GM12878 (cell line): Measurements from ENCODE around the gene ZNF668. TPM values are rescaled to one million over a fixed set of nuclear protein-coding genes. Genes with fewer than 3 reads are reported as not detected.

Experiments
- ATAC-seq: fragments of 200-7000 bp; cut with Tn5 transposase; 3 replicates; pipeline ENCODE4 v1.9.1; 2020; ENCODE audit warnings: mild to moderate bottlenecking, moderate library complexity
- BruUV-seq: library from RNA; stranded (reverse); fragments of 400-500 nt; replicated peaks from 2 replicates; lab custom pipeline; 2021; lab: Mats Ljungman, UMichigan
- CTCF ChIA-PET: fragments of 300-600 bp; sonication (Branson Sonifier 250); formaldehyde crosslinking; extraction: SDS; loops from one replicate; lab custom pipeline; 2021; ENCODE audit warnings: inconsistent platforms; lab: Yijun Ruan, JAX
- POLR2A ChIA-PET: fragments of 350-600 bp; formaldehyde crosslinking; extraction: SDS; loops from one replicate; lab custom pipeline; 2021; ENCODE audit warnings: inconsistent platforms; lab: Charles Lee
- RAD21 ChIA-PET: fragments of 300-600 bp; sonication (Branson Sonifier 250); formaldehyde crosslinking; loops from one replicate; lab custom pipeline; 2023; ENCODE audit warnings: antibody characterized with exemption; ENCODE audit not compliant: unreplicated experiment; lab: Charles Lee
- SMC1A ChIA-PET: fragments of 300-600 bp; sonication (Branson Sonifier 250); formaldehyde crosslinking; loops from one replicate; lab custom pipeline; 2023; ENCODE audit not compliant: unreplicated experiment, uncharacterized antibody; lab: Charles Lee
- DNase-seq: peaks from one replicate; pipeline ENCODE4 v3.0.0-alpha.2; 2011; ENCODE audit warnings: low read depth, low spot score
- FAIRE-seq: peaks from 3 replicates; lab custom pipeline; 2011; peaks lifted over from hg19 to GRCh38; lab: Jason Lieb, UNC
- H2AFZ ChIP-seq: 2 replicates; pipeline ENCODE4 v1.6.0; 2011; ENCODE audit warnings: low read depth, low read length, control low read depth; ENCODE audit not compliant: control insufficient read depth
- H3K27ac ChIP-seq: 2 replicates; pipeline ENCODE4 v1.5.1; 2011; ENCODE audit warnings: control low read depth; ENCODE audit not compliant: control insufficient read depth, insufficient read depth
- H3K27me3 ChIP-seq, 2 experiments: replicated peaks in 1 of 2; 2 replicates each; pipeline versions ENCODE4 v1.6.0 to v1.6.1; 2011; ENCODE audit warnings: low read length in 1 of 2; ENCODE audit not compliant: control insufficient read depth in 2 of 2, insufficient read depth in 2 of 2
- H3K36me3 ChIP-seq, 2 experiments: 2 replicates each; pipeline ENCODE4 v1.5.1; 2011; ENCODE audit warnings: low read length in 1 of 2; ENCODE audit not compliant: control insufficient read depth in 2 of 2, insufficient read depth in 2 of 2
- H3K4me1 ChIP-seq: 2 replicates; pipeline ENCODE4 v1.6.1; 2011; ENCODE audit warnings: mild to moderate bottlenecking, low read length, moderate library complexity, mixed read lengths; ENCODE audit not compliant: control insufficient read depth, insufficient read depth
- H3K4me2 ChIP-seq: 2 replicates; pipeline ENCODE4 v1.6.0; 2011; ENCODE audit warnings: control low read depth; ENCODE audit not compliant: control insufficient read depth, insufficient read depth
- H3K4me3 ChIP-seq: fragments of 200-600 bp; sonication (generic); 2 replicates; pipeline ENCODE4 v1.5.1; 2016
- H3K79me2 ChIP-seq: 2 replicates; pipeline ENCODE4 v1.6.0; 2011; ENCODE audit warnings: low read length; ENCODE audit not compliant: control insufficient read depth, insufficient read depth
- H3K9ac ChIP-seq: 2 replicates; pipeline ENCODE4 v1.8.0; 2011; ENCODE audit warnings: low read length, control low read depth, mixed read lengths; ENCODE audit not compliant: control insufficient read depth, insufficient read depth
- H3K9me3 ChIP-seq: replicated peaks from 3 replicates; pipeline ENCODE4 v1.5.1; 2011; ENCODE audit warnings: mild to moderate bottlenecking, low read length; ENCODE audit not compliant: control insufficient read depth, insufficient read depth
- H4K20me1 ChIP-seq: 2 replicates; pipeline ENCODE4 v1.6.0; 2011; ENCODE audit not compliant: control insufficient read depth, insufficient read depth
- BRCA1 ChIP-seq: IDR thresholded peaks from 2 replicates; pipeline ENCODE4 v1.6.1; 2011; ENCODE audit warnings: low read depth, low read length, improper control_type of control experiment
- FOXK2 ChIP-seq: fragments of 450-650 bp; IDR thresholded peaks from 2 replicates; pipeline ENCODE4 v1.6.1; 2017; ENCODE audit warnings: mild to moderate bottlenecking, moderate library complexity
- HDAC2 ChIP-seq: fragments of 200-600 bp; sonication (generic); IDR thresholded peaks from 2 replicates; pipeline ENCODE4 v1.6.1; 2017
- HDGF ChIP-seq: fragments of 450-650 bp; IDR thresholded peaks from 2 replicates; pipeline ENCODE4 v1.6.1; 2016; ENCODE audit warnings: antibody characterized with exemption
- IRF4 ChIP-seq: IDR thresholded peaks from 2 replicates; pipeline ENCODE4 v1.6.1; 2011; ENCODE audit warnings: low read depth, low read length
- KDM1A ChIP-seq: fragments of 200-600 bp; sonication (generic); IDR thresholded peaks from 2 replicates; pipeline ENCODE4 v1.6.1; 2016; ENCODE audit warnings: borderline replicate concordance
- MTA3 ChIP-seq: IDR thresholded peaks from 2 replicates; pipeline ENCODE4 v1.6.1; 2012; ENCODE audit warnings: low read length, inconsistent platforms, borderline replicate concordance
- NFYA ChIP-seq: IDR thresholded peaks from 2 replicates; pipeline ENCODE4 v1.6.1; 2011; ENCODE audit warnings: low read depth, mild to moderate bottlenecking, low read length, improper control_type of control experiment, borderline replicate concordance
- RB1 ChIP-seq: fragments of 450-650 bp; formaldehyde crosslinking; IDR thresholded peaks from 2 replicates; pipeline ENCODE4 v1.6.1; 2017; ENCODE audit warnings: mild to moderate bottlenecking, borderline replicate concordance
- SUZ12 ChIP-seq: fragments of 200-600 bp; sonication (generic); IDR thresholded peaks from one replicate; pipeline ENCODE4 v1.6.1; 2018; ENCODE audit warnings: antibody characterized with exemption, mild to moderate bottlenecking; ENCODE audit not compliant: unreplicated experiment
- TBL1XR1 ChIP-seq: IDR thresholded peaks from 2 replicates; pipeline ENCODE4 v1.6.1; 2012; ENCODE audit warnings: low read depth, low read length, improper control_type of control experiment
- USF1 ChIP-seq: IDR thresholded peaks from 2 replicates; pipeline ENCODE4 v1.6.1; 2011; ENCODE audit warnings: borderline replicate concordance, low read depth, mild to moderate bottlenecking, moderate library complexity, mixed read lengths, low read length; ENCODE audit not compliant: insufficient read depth; ENCODE audit errors: extremely low read length
- ZNF274 ChIP-seq: IDR thresholded peaks from one replicate; pipeline ENCODE4 v1.8.0; 2011; ENCODE audit not compliant: insufficient read length, insufficient read depth
- WGBS: methylation state at CpG from one replicate; pipeline ENCODE4 v1.1.6; 2016; ENCODE audit warnings: low lambda C conversion rate; ENCODE audit not compliant: insufficient replicate concordance, insufficient coverage; ENCODE audit errors: missing lambda C conversion rate; 5-methylcytosine and 5-hydroxymethylcytosine counted together
- in situ Hi-C: fragments of 300-500 bp; cut with MboI; formaldehyde crosslinking; loops from 9 replicates; pipeline ENCODE4 v1.14.3; 2018; ENCODE audit warnings: mixed read lengths
- intact Hi-C: fragments of 100-400 bp; cut with micrococcal nuclease; formaldehyde crosslinking; loops from one replicate; pipeline ENCODE4 v1.14.2; 2022; ENCODE audit not compliant: unreplicated experiment
- polyA plus RNA-seq, 11 experiments: library from polyadenylated mRNA; depleted of rRNA in 4 of 11; unstranded in 6 of 11; stranded (reverse) in 5 of 11; fragments of >200 nt; fragmentation: Nextera tagmentation in 4 of 11; fragmentation: Illumina TruSeq in 1 of 11; extraction: Ambion mirVana in 4 of 11; extraction: Trizol in 1 of 11; gene quantifications; 1 replicate in 1 of 11; 2 replicates in 10 of 11; pipeline versions ENCODE4 v1.2.1 to v1.2.3, GENCODE V29; 2011 to 2016; ENCODE audit warnings: inconsistent platforms in 2 of 11, missing spikeins in 2 of 11, low read depth in 1 of 11
- total RNA-seq, 4 experiments: library from RNA; depleted of rRNA in 3 of 4; stranded (reverse); fragments of >200 nt in 3 of 4; fragmentation: Illumina TruSeq in 1 of 4; extraction: Trizol in 1 of 4; gene quantifications; 2 replicates each; pipeline versions ENCODE4 v1.2.1 to v1.2.3, GENCODE V29; 2013 to 2021
- TF ChIP-seq, protein P1 (sequence below): fragments of 450-650 bp; IDR thresholded peaks from 2 replicates; pipeline ENCODE4 v1.6.1; 2017; ENCODE audit warnings: mild to moderate bottlenecking
- TF ChIP-seq, protein P2 (sequence below): fragments of 450-650 bp; IDR thresholded peaks from 2 replicates; pipeline ENCODE4 v1.6.1; 2018; ENCODE audit warnings: mild to moderate bottlenecking, low read depth, moderate library complexity; ENCODE audit not compliant: partially characterized antibody

The ZNF668 gene
- total and polyA plus RNA-seq, 10 of the 15 experiments (the other 5 are each of a cell fraction or from before 2014, with no cell fraction given): 0.05 to 20.7 (median 10.0) TPM; not detected in 1

DNA sequence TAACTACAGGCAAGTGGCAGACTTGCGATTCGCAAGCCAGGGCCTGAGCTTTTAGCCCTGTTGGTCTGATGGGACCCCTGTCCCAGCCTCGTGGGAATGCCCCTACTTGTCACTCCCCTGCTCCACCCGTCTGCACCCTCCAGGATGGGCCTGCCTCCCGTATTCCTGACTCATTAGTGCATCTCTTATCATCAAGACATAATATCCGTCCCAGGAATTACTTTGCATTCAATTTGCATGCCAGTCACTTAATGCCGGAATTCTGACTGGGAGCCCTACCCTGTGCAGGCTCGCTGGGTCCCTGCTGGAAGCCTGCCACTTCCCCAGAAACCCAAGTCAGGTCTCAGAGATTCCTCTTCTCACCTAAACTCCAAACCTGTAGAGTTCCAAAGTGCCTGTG is 11.4 kb upstream of the ZNF668 start:
- 49% methylated on average over 8 of the region's 8 CpGs for WGBS
- H3K79me2 ChIP-seq: no peaks in the 10 kb centered on the region
- no peak overlapping the region for H3K4me3 ChIP-seq
- CTCF ChIA-PET: interaction anchor here (1.2 kb wide), 1 partner anchor 100 kb away, joined by 3 read pairs; the partner anchor contains the start of gene HSD3B7
- no peaks in the 10 kb centered on the region for H3K9me3 ChIP-seq
- TF ChIP-seq, protein P1, sequence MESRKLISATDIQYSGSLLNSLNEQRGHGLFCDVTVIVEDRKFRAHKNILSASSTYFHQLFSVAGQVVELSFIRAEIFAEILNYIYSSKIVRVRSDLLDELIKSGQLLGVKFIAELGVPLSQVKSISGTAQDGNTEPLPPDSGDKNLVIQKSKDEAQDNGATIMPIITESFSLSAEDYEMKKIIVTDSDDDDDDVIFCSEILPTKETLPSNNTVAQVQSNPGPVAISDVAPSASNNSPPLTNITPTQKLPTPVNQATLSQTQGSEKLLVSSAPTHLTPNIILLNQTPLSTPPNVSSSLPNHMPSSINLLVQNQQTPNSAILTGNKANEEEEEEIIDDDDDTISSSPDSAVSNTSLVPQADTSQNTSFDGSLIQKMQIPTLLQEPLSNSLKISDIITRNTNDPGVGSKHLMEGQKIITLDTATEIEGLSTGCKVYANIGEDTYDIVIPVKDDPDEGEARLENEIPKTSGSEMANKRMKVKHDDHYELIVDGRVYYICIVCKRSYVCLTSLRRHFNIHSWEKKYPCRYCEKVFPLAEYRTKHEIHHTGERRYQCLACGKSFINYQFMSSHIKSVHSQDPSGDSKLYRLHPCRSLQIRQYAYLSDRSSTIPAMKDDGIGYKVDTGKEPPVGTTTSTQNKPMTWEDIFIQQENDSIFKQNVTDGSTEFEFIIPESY: no peak
- TF ChIP-seq KDM1A: no peak
- no peak for TF ChIP-seq USF1
- TF ChIP-seq HDAC2: no peak
- TF ChIP-seq, protein P2, sequence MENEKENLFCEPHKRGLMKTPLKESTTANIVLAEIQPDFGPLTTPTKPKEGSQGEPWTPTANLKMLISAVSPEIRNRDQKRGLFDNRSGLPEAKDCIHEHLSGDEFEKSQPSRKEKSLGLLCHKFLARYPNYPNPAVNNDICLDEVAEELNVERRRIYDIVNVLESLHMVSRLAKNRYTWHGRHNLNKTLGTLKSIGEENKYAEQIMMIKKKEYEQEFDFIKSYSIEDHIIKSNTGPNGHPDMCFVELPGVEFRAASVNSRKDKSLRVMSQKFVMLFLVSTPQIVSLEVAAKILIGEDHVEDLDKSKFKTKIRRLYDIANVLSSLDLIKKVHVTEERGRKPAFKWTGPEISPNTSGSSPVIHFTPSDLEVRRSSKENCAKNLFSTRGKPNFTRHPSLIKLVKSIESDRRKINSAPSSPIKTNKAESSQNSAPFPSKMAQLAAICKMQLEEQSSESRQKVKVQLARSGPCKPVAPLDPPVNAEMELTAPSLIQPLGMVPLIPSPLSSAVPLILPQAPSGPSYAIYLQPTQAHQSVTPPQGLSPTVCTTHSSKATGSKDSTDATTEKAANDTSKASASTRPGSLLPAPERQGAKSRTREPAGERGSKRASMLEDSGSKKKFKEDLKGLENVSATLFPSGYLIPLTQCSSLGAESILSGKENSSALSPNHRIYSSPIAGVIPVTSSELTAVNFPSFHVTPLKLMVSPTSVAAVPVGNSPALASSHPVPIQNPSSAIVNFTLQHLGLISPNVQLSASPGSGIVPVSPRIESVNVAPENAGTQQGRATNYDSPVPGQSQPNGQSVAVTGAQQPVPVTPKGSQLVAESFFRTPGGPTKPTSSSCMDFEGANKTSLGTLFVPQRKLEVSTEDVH: no peak
- TF ChIP-seq HDGF: no peak
- no peak for TF ChIP-seq BRCA1
- TF ChIP-seq MTA3: no peak
- no peak for TF ChIP-seq RB1
- TF ChIP-seq ZNF274: no peak
- no peak for TF ChIP-seq SUZ12
- TF ChIP-seq IRF4: no peak
- TF ChIP-seq FOXK2: no peak
- no peak for TF ChIP-seq TBL1XR1
- no peak for TF ChIP-seq NFYA
- H3K27me3 ChIP-seq: no peaks in the 10 kb centered on the region
- no peaks in the 10 kb centered on the region for H3K4me1 ChIP-seq
- no peak overlapping the region for H2AFZ ChIP-seq
- H3K27ac ChIP-seq: no peak overlapping the region
- intact Hi-C loops (no loop called here), in situ Hi-C loops (no loop called here)
- ATAC-seq (no peak), DNase-seq (no peak), FAIRE-seq (no peak)
- SMC1A ChIA-PET: no interaction called here
- no TSS peak for BruUV-seq
- POLR2A ChIA-PET: no interaction called here
- H3K9ac ChIP-seq: no peak overlapping the region
- H3K4me2 ChIP-seq: no peak overlapping the region
- H3K36me3 ChIP-seq: peaks cover 2% of the 10 kb centered on the region in 2 experiments; a peak in 3 of 4 replicates
- H4K20me1 ChIP-seq: no peaks in the 10 kb centered on the region; the same call in 1 of the 2 replicates
- RAD21 ChIA-PET: no interaction called here
